Activated T-helper 1 cell treated with anti-CD3 and anti-CD28 coated beads, Interleukin-12 subunit alpha, Interleukin-12 subunit beta, Interleukin-2, Interleukin-4 antibody, amounts not matched to agents 30 ng/mL and 10 ng/mL and 1 ng/mL, durations not matched to agents 14 hours and 24 hours and 36 hours (primary cell): ENCODE results near the gene NUDCD2. TPM values are rescaled to one million over a fixed set of nuclear protein-coding genes. Genes with fewer than 3 reads are reported as not detected.
"Not testable (repeated sequence)": the region's sequence is repeated elsewhere in the genome, so short reads cannot be mapped to it uniquely, and the experiment has no call there.

ENCODE experiments used
- DNase-seq: peaks from one replicate; pipeline ENCODE4 v3.0.0; 2021; ENCODE audit warnings: low spot score
- H3K27ac Mint-ChIP-seq: one replicate; pipeline ENCODE4 v1.8.0; 2021; ENCODE audit warnings: mild to moderate bottlenecking, mixed read lengths
- H3K27me3 Mint-ChIP-seq: one replicate; pipeline ENCODE4 v1.8.0; 2022; ENCODE audit warnings: mild to moderate bottlenecking, moderate library complexity, mixed read lengths; ENCODE audit not compliant: insufficient read depth
- H3K36me3 Mint-ChIP-seq: one replicate; pipeline ENCODE4 v1.8.0; 2021; ENCODE audit warnings: low read depth, mixed read lengths
- H3K4me1 Mint-ChIP-seq: one replicate; pipeline ENCODE4 v1.8.0; 2021; ENCODE audit warnings: low read depth, mixed read lengths
- H3K4me3 Mint-ChIP-seq: one replicate; pipeline ENCODE4 v1.8.0; 2021; ENCODE audit warnings: mild to moderate bottlenecking, moderate library complexity, mixed read lengths
- H3K9me3 Mint-ChIP-seq: one replicate; pipeline ENCODE4 v1.8.0; 2021; ENCODE audit warnings: mixed read lengths
- intact Hi-C: fragments of 100-400 bp; cut with micrococcal nuclease; formaldehyde crosslinking; loops from one replicate; pipeline ENCODE4 v1.15.1; 2024
- total RNA-seq: library from RNA; stranded (reverse); gene quantifications from 2 replicates; pipeline ENCODE4 v1.2.3, GENCODE V29; 2022

NUDCD2 gene
- total RNA-seq, 1 donor from 2014 or later, result 39.3 TPM

DNA sequence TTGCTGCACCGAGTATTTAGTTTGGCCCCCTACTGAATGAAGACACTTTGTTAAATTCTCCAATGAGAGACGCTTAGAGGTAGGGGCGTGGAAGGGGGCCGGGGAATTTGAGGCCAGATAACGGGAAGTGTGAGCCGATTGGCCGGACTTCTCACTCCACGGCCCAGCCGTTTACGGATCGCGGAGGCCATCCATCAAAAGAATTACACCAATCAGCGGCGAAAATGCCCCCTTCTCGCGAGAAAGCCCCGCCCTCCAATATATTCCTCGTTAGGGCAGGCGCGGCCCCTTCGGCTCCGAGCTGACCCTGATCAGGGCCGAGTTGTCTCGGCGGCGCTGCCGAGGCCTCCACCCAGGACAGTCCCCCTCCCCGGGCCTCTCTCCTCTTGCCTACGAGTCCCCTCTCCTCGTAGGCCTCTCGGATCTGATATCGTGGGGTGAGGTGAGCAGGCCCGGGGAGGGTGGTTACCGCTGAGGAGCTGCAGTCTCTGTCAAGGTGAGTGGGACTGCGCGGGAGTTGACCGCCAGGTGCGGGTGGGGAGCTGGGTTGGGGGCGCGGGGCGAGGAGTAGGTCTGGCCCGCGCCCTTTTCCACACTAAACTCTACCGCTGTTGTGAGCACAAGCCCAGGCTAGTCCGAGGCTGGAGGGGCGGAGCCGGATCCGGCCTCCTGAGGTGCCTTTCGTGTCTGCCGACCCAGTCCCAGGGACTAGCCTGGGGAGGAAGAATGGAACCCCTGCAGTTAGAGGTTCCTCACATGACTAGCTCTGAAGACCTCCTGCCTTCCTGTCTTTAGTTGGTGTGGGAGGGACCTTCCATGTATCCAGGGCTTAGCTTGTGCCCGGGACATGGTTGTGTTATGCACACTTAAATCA, 22.4 kb downstream of the NUDCD2 start, which contains the start of gene CCNG1:
CCNG1 (plus strand) TSS at position 287 of the 874 bp plus-strand sequence. CDS start 1,662 bp downstream, outside the sequence.
- intact Hi-C loops, result loop anchor here (1.0 to 5.0 kb wide), 3 partner anchors 23 to 130 kb away; partner anchors contain the start of genes HMMR and NUDCD2
- peaks cover 27% of the 10 kb centered on the region for H3K36me3 Mint-ChIP-seq
- DNase-seq, result peak; percentile 87
- H3K4me3 Mint-ChIP-seq, result peak within 1 kb of the TSS; percentile 92
- peaks cover 59% of the 10 kb centered on the region for H3K4me1 Mint-ChIP-seq
- peak within 1 kb of the TSS; percentile 75 for H3K27ac Mint-ChIP-seq
- H3K9me3 Mint-ChIP-seq, result no peaks in the 10 kb centered on the region
- H3K27me3 Mint-ChIP-seq, result peaks cover 6% of the 10 kb centered on the region

- H3K36me3 Mint-ChIP-seq, result peaks cover 21% of the 10 kb centered on the region
- H3K9me3 Mint-ChIP-seq, result no peaks in the 10 kb centered on the region
- peak overlapping the region; percentile 92 for H3K4me3 Mint-ChIP-seq
- DNase-seq, result no peak
- peaks cover 53% of the 10 kb centered on the region for H3K4me1 Mint-ChIP-seq
- peak overlapping the region; percentile 75 for H3K27ac Mint-ChIP-seq
- intact Hi-C loops, result loop anchor here (1.0 to 5.0 kb wide), 3 partner anchors 23 to 130 kb away; partner anchors contain the start of genes HMMR and NUDCD2
- peaks cover 10% of the 10 kb centered on the region for H3K27me3 Mint-ChIP-seq
These were observed 22.9 kb downstream of the NUDCD2 start for GRCh38 chr5:163437011-163437308.

- Mint-ChIP-seq H3K27ac (peak overlapping the region; percentile 75), H3K27me3 (peaks cover 11% of the 10 kb centered on the region), H3K9me3 (no peaks in the 10 kb centered on the region), H3K4me3 (peak overlapping the region; percentile 92), H3K4me1 (peaks cover 52% of the 10 kb centered on the region), H3K36me3 (peaks cover 20% of the 10 kb centered on the region)
- intact Hi-C loops, result loop anchor here (5.0 kb wide), 1 partner anchor 131 kb away; no protein-coding TSS in a partner anchor
- no peak for DNase-seq
These were observed 23.4 kb downstream of the NUDCD2 start for GRCh38 chr5:163436515-163436914.

GRCh38 chr5:163434401-163434866, 25.5 kb downstream of the NUDCD2 start:
- no peak overlapping the region for H3K4me3 Mint-ChIP-seq
- H3K27me3 Mint-ChIP-seq, result peaks cover 14% of the 10 kb centered on the region
- DNase-seq, result no peak
- no peaks in the 10 kb centered on the region for H3K9me3 Mint-ChIP-seq
- H3K36me3 Mint-ChIP-seq, result peaks cover 7% of the 10 kb centered on the region
- H3K4me1 Mint-ChIP-seq, result peaks cover 34% of the 10 kb centered on the region
- H3K27ac Mint-ChIP-seq, result no peak overlapping the region
- intact Hi-C loops, result no loop called here

DNA sequence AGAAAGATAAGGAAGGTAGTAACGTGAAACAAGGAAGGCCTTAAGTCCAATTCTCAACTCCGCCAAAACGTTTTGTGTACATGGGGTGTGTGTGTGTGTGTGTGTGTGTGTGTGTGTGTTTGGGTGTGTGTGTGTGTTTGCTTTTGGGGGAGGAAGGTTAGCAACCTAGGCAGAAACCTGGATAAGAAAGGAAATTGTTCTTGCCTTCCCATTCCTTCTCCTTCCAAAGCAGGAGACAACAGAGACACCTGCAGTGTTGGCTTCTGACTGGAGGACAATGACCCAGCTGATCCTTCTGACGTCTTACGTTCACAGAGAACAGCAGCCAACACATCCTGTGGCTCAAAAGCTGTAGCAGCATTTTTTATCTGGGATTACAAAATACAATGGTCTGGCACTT, 26.6 kb downstream of the NUDCD2 start:
- peaks cover 4% of the 10 kb centered on the region for H3K36me3 Mint-ChIP-seq
- no peak overlapping the region for H3K4me3 Mint-ChIP-seq
- intact Hi-C loops, result no loop called here
- H3K9me3 Mint-ChIP-seq, result no peaks in the 10 kb centered on the region
- H3K4me1 Mint-ChIP-seq, result peaks cover 23% of the 10 kb centered on the region
- no peak overlapping the region for H3K27ac Mint-ChIP-seq
- H3K27me3 Mint-ChIP-seq, result peaks cover 14% of the 10 kb centered on the region
- no peak for DNase-seq

- Mint-ChIP-seq H3K9me3 (no peaks in the 10 kb centered on the region), H3K27ac (no peak overlapping the region), H3K27me3 (peaks cover 17% of the 10 kb centered on the region), H3K36me3 (no peaks in the 10 kb centered on the region), H3K4me1 (peaks cover 19% of the 10 kb centered on the region), H3K4me3 (no peak overlapping the region)
- no peak for DNase-seq
- intact Hi-C loops, result no loop called here
These were observed 27.4 kb downstream of the NUDCD2 start for GRCh38 chr5:163432544-163432943.

DNA sequence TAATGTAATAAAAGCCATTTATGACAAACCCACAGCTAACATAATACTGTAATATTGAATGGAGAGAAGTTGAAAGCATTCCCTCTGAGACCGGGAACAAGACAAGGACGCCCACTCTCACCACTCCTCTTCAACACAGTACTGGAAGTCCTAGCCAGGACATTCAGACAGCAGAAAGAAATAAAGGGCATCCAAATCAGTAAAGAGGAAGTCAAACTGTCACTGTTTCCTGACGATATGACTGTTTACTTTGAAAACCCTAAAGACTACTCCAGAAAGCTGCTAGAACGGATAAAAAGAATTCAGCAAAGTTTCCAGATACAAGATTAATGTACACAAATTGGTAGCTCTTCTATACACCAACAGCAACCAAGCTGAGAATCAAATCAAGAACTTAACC, 33.8 kb downstream of the NUDCD2 start:
- H3K27ac Mint-ChIP-seq, H3K27me3 Mint-ChIP-seq, DNase-seq, H3K9me3 Mint-ChIP-seq, H3K36me3 Mint-ChIP-seq, H3K4me3 Mint-ChIP-seq, intact Hi-C loops: not testable (repeated sequence)
- peaks cover 12% of the 10 kb centered on the region for H3K4me1 Mint-ChIP-seq

- Mint-ChIP-seq H3K27ac (no peak overlapping the region), H3K4me3 (no peak overlapping the region), H3K9me3 (peaks cover 4% of the 10 kb centered on the region), H3K4me1 (peaks cover 12% of the 10 kb centered on the region), H3K27me3 (peaks cover 4% of the 10 kb centered on the region), H3K36me3 (peaks cover 2% of the 10 kb centered on the region)
- intact Hi-C loops, result no loop called here
- DNase-seq, result no peak
These were observed 35.1 kb downstream of the NUDCD2 start for GRCh38 chr5:163424836-163425235.

DNA sequence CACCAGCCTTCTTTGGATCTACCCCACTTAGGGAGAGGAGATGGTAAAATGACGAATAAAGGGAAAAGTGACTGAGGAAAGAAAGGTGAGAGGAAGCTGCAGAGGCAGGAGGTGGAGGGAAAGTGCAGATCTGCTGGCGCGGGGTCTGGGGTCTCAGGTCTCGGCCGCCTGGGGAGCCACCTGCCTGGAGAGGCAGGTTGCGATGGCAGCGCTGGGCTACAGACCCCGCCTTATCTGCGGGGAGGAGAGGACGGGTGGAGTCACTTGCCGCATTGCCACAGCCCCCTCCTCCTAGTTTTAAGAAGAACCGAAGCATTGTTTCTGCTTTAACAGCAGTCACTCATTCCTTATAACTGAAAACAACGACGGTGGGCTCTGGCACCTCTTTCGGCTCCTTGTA, 44.2 kb downstream of the NUDCD2 start:
- H3K4me1 Mint-ChIP-seq, H3K27ac Mint-ChIP-seq, intact Hi-C loops, H3K36me3 Mint-ChIP-seq, DNase-seq, H3K4me3 Mint-ChIP-seq, H3K9me3 Mint-ChIP-seq: not testable (repeated sequence)
- peaks cover 37% of the 10 kb centered on the region for H3K27me3 Mint-ChIP-seq

- H3K27me3 Mint-ChIP-seq, result peaks cover 25% of the 10 kb centered on the region
- H3K36me3 Mint-ChIP-seq, result no peaks in the 10 kb centered on the region
- intact Hi-C loops, result no loop called here
- DNase-seq, result no peak
- peaks cover 6% of the 10 kb centered on the region for H3K4me1 Mint-ChIP-seq
- no peak overlapping the region for H3K27ac Mint-ChIP-seq
- H3K9me3 Mint-ChIP-seq, result no peaks in the 10 kb centered on the region
- no peak overlapping the region for H3K4me3 Mint-ChIP-seq
These were observed 49.4 kb downstream of the NUDCD2 start for GRCh38 chr5:163410505-163410904.

DNA sequence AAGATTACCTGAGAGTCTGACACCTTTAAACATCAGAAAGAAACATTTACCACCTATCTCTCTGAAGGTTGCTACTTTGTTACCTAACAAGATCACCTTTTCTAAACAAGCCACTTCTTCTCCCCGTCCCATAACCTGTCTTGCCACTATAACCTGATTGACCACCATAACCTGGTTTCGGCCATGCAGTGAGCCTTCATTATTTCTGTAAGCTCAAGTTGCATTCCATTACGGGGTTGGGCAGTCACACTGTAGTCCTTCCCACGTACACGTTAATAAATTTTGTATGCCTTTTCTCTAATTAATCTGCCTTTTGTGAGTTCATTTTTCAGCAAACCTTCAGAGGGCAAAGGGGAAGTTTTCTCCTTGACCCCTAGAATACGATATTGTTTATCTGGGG, 50.5 kb downstream of the NUDCD2 start:
- Mint-ChIP-seq H3K9me3 (no peaks in the 10 kb centered on the region), H3K27me3 (peaks cover 18% of the 10 kb centered on the region), H3K27ac (no peak overlapping the region), H3K4me1 (peaks cover 6% of the 10 kb centered on the region), H3K4me3 (no peak overlapping the region), H3K36me3 (no peaks in the 10 kb centered on the region)
- intact Hi-C loops, result loop anchor here (2.0 to 5.0 kb wide), 3 partner anchors 305 to 1867 kb away; no protein-coding TSS in a partner anchor
- no peak for DNase-seq

- Mint-ChIP-seq H3K36me3 (no peaks in the 10 kb centered on the region), H3K27ac (no peak overlapping the region), H3K4me3 (no peak overlapping the region), H3K27me3 (peaks cover 12% of the 10 kb centered on the region), H3K4me1 (peaks cover 6% of the 10 kb centered on the region), H3K9me3 (no peaks in the 10 kb centered on the region)
- intact Hi-C loops, result loop anchor here (1.0 to 5.0 kb wide), 5 partner anchors 61 to 1866 kb away; no protein-coding TSS in a partner anchor
- DNase-seq, result peak; percentile 7
These were observed 51.5 kb downstream of the NUDCD2 start for GRCh38 chr5:163408311-163408923.
